Measurements from ENCODE around the gene TMEM250.
A peak's percentile ranks its signal among the peaks of the same experiment; 100 is the strongest.

Gene TMEM250

GRCh38 chr9:136100700-136101614, 17.7 kb downstream of the TMEM250 start:
- no peak overlapping the region for H3K4me3 ChIP-seq (ENCODE audit: low read depth, low read length)
- in situ Hi-C loops (cut with HindIII; ENCODE audit: low sequenced_read_pairs) = no loop called here
- TF ChIP-seq CTCF (IDR thresholded peaks at IDR 0.05; ENCODE audit: low read depth, low read length, missing control alignments) = no peak
- DNase-seq (ENCODE audit: low read depth) = no peak

GRCh38 chr9:136099542-136099941, 19.1 kb downstream of the TMEM250 start:
- no peak for TF ChIP-seq CTCF (IDR thresholded peaks at IDR 0.05; ENCODE audit: low read depth, low read length, missing control alignments)

GRCh38 chr9:136098844-136099243, 19.8 kb downstream of the TMEM250 start:
- DNase-seq (ENCODE audit: low read depth) = no peak
- H3K4me3 ChIP-seq (ENCODE audit: low read depth, low read length) = no peak overlapping the region
- no peak for TF ChIP-seq CTCF (IDR thresholded peaks at IDR 0.05; ENCODE audit: low read depth, low read length, missing control alignments)
- in situ Hi-C loops (cut with HindIII; ENCODE audit: low sequenced_read_pairs) = no loop called here

More at GRCh38 chr9:136099542-136099941, 19.1 kb downstream of the TMEM250 start:
- no peak overlapping the region for H3K4me3 ChIP-seq (ENCODE audit: low read depth, low read length)
- in situ Hi-C loops (cut with HindIII; ENCODE audit: low sequenced_read_pairs) = no loop called here
- DNase-seq (ENCODE audit: low read depth) = no peak

- no peak for TF ChIP-seq CTCF (IDR thresholded peaks at IDR 0.05; ENCODE audit: low read depth, low read length, missing control alignments)
- in situ Hi-C loops (cut with HindIII; ENCODE audit: low sequenced_read_pairs) = no loop called here
Measured at GRCh38 chr9:136098210-136098609, 20.5 kb downstream of the TMEM250 start.

GRCh38 chr9:136096505-136097001, 22.1 kb downstream of the TMEM250 start:
- in situ Hi-C loops (cut with HindIII; ENCODE audit: low sequenced_read_pairs) = no loop called here
- TF ChIP-seq CTCF (IDR thresholded peaks at IDR 0.05; ENCODE audit: low read depth, low read length, missing control alignments) = no peak
- DNase-seq (ENCODE audit: low read depth) = no peak
- no peak overlapping the region for H3K4me3 ChIP-seq (ENCODE audit: low read depth, low read length)

More at GRCh38 chr9:136098210-136098609, 20.5 kb downstream of the TMEM250 start:
- DNase-seq (ENCODE audit: low read depth) = no peak
- no peak overlapping the region for H3K4me3 ChIP-seq (ENCODE audit: low read depth, low read length)

GRCh38 chr9:136095070-136096058, 23.3 kb downstream of the TMEM250 start, which contains the start of gene NACC2:
Gene NACC2 (minus strand): TSS chr9:136095289. CDS start chr9:136050521, 44,768 bp downstream.
- in situ Hi-C loops (cut with HindIII; ENCODE audit: low sequenced_read_pairs) = no loop called here
- no peak for DNase-seq (ENCODE audit: low read depth)

More at GRCh38 chr9:136095070-136096058, 23.3 kb downstream of the TMEM250 start, which contains the start of gene NACC2:
- H3K4me3 ChIP-seq (ENCODE audit: low read depth, low read length) = peak within 1 kb of the TSS; percentile 66
- TF ChIP-seq CTCF (IDR thresholded peaks at IDR 0.05; ENCODE audit: low read depth, low read length, missing control alignments) = no peak
